Measurements from ENCODE around the gene ARAF.

The ARAF gene

GRCh38 chrX:47610511-47610910 lies 49.5 kb downstream of the ARAF start:
- no peak for TF ChIP-seq CTCF (IDR thresholded peaks at IDR 0.05; ENCODE audit: insufficient read depth, low read depth, low read length, missing control alignments)
- no peak for DNase-seq (ENCODE audit: low read depth)
- H3K4me3 ChIP-seq (ENCODE audit: low read depth, low read length), result no peak overlapping the region

GRCh38 chrX:47611489-47611888 lies 50.5 kb downstream of the ARAF start:
- no peak for TF ChIP-seq CTCF (IDR thresholded peaks at IDR 0.05; ENCODE audit: insufficient read depth, low read depth, low read length, missing control alignments)
- no peak overlapping the region for H3K4me3 ChIP-seq (ENCODE audit: low read depth, low read length)
- DNase-seq (ENCODE audit: low read depth), result no peak

- H3K4me3 ChIP-seq (ENCODE audit: low read depth, low read length), result no peak overlapping the region
- no peak for DNase-seq (ENCODE audit: low read depth)
- no peak for TF ChIP-seq CTCF (IDR thresholded peaks at IDR 0.05; ENCODE audit: insufficient read depth, low read depth, low read length, missing control alignments)
These were observed 50.9 kb downstream of the ARAF start for GRCh38 chrX:47611926-47612325.

- no peak for TF ChIP-seq CTCF (IDR thresholded peaks at IDR 0.05; ENCODE audit: insufficient read depth, low read depth, low read length, missing control alignments)
- no peak for DNase-seq (ENCODE audit: low read depth)
- H3K4me3 ChIP-seq (ENCODE audit: low read depth, low read length), result no peak overlapping the region
These were observed 51.4 kb downstream of the ARAF start for GRCh38 chrX:47612418-47612817.

- H3K4me3 ChIP-seq (ENCODE audit: low read depth, low read length), result no peak overlapping the region
- DNase-seq (ENCODE audit: low read depth), result no peak
- TF ChIP-seq CTCF (IDR thresholded peaks at IDR 0.05; ENCODE audit: insufficient read depth, low read depth, low read length, missing control alignments), result no peak
These were observed 52.1 kb downstream of the ARAF start for GRCh38 chrX:47613082-47613481.

GRCh38 chrX:47614618-47615017 lies 53.6 kb downstream of the ARAF start:
- no peak for DNase-seq (ENCODE audit: low read depth)
- TF ChIP-seq CTCF (IDR thresholded peaks at IDR 0.05; ENCODE audit: insufficient read depth, low read depth, low read length, missing control alignments), result no peak
- H3K4me3 ChIP-seq (ENCODE audit: low read depth, low read length), result no peak overlapping the region

- no peak for TF ChIP-seq CTCF (IDR thresholded peaks at IDR 0.05; ENCODE audit: insufficient read depth, low read depth, low read length, missing control alignments)
- DNase-seq (ENCODE audit: low read depth), result no peak
- H3K4me3 ChIP-seq (ENCODE audit: low read depth, low read length), result no peak overlapping the region; the same call in 1 of the 2 replicates
These were observed 58.0 kb downstream of the ARAF start for GRCh38 chrX:47618923-47619485.
